ENCODE measurements around the gene KRT33B.

The KRT33B gene

DNA sequence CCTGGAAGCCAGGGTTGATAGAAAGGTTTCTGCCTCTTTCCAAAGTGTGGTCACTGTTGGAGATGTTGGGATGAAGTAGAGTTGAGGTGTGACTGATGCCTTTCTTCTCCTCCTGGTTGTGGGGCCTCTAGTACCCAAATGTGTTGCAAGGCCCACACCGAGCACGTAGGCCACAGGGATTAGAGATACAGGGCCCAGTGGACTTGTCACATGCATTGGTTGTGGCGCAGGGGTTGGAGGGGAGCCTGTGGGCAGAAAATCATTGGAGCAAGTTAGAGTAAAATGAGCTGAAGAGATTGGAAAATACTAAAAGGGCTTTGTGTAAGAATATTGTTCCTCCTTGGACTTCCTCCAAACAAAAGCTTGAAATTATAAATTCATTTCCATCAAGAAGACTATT lies 23.6 kb downstream of the KRT33B start:
- DNase-seq, result no peak

DNA sequence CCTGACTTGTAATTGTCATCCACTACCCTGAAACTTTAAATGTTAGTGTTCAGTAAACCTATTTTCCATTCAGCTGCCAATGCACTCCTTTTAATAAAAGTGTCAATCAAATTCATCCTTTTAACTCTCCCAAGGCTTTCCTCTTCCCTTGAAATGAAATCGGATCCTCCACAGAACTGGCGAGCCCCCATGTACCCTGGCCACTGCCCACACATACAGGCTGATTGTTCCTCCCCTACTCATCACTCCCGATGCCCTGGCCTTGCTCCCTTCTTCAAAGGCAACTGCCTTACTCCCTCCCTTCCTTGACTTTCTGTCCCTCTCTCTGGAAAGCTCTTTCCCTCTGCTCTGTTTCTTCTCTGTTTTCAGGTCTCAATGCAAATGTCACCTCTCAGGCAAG lies 26.6 kb downstream of the KRT33B start:
- no peak for DNase-seq

DNA sequence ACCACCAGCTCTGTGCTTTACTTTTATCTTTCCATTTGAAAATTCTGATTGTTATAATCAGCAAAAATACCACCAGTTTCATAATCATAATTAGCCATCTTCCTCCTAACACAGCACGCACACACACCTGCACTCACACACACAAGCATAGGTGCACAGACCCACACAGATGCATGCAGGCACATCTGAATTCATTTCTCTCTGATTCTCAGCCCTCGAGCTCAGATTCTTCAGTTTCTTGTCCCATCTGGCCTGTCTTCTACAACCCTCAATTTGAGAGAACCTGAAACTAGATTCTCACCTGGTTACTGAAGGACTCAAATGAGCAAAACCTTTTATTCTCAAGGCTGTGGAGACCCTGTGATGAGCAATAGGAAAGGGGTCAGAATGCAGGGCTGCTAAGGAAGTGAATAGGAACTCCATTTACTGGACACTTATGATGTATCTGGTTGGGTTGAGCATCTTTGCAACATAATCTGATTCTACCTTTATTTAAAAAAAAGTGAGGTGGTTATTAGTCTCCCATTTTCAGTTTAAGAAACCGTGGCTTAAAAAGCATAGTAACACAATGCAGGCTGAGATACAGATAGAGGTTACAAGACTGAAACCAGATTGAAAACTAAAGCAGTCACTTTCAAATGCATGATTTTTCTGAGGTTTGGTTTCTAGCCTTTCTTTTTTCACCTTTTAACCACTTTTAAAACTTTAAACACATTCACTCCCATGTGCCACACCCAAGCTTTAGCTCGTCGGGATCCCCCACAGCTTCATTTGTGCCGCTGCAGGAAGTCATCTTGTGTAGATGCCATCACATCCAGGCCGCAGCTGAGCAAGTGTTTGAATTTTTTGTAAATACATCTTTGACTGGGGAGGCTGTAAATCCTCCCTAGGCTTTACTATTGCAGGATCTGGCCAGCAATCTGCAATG lies 28.4 kb downstream of the KRT33B start:
- no peak for DNase-seq

DNA sequence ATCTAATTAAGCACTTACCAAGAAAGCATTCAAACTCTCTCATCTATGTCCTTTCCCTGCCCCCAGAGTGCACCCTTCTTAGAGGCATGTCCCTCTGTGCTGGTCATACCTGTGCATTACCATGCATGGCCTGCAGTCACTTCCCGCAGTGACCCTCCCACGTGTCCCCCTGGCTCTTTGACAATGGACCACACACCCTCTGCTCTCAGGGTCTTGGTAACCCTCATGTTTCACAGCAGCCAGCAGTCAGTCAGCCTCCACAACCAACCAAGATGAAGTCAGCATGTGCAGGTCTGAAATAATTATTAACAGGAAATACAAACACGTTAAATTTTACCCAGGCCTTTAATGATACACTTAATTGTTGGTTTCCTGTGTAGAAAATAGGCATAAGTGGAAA lies 29.1 kb downstream of the KRT33B start:
- DNase-seq, result no peak

DNA sequence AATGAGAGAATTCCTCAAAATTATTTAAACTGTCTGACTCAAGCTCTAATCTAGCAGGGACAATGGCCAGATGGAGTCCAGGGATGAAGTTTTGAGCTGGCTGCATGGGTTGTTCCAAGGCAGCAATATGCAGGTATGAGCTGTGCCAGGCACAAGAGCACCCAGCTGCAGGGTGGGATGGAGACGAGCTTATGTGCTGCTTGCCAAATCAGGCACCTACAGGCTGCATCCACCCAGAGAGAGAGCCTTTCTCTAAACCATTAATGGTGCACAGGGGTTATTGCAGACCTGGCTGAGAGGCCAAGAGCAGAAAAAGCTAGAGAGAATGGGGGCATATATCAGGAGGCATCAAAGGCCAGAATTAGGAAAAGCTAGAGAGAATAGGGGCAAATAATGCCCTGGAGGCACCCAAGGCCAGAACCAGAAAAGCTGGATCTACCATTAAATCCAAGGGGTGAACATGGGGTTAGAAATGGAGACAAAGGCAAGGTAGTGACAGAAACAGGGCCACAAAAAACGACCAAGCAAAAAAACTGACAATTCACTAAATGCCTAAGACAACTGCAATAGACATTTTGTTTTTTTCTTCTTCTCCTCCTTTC lies 29.9 kb downstream of the KRT33B start:
- no peak for DNase-seq

DNA sequence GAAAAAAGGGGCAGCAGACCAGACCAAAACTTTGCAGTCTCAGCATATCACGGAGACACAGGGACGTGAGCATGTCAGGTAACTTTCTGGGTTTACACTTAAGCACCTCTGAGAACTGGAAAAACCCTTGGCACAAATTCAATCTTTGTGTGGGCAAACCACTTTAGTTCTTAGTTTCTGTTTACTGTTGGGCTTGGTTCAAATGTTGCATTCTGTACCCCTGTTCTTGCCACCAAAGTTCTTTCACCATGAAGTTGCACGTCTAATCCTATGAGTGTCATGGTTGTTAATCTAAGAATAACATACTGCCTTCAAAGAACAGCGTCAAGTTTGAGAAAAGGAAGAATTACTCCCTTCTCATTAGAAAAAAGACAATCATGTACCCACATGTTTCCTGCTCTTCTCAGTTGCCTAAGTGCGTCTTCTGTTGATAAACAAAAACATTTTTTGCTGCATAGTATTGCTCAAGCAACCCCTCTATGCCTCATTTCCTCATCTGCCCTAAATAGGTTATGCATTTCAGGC lies 30.6 kb downstream of the KRT33B start:
- no peak for DNase-seq

DNA sequence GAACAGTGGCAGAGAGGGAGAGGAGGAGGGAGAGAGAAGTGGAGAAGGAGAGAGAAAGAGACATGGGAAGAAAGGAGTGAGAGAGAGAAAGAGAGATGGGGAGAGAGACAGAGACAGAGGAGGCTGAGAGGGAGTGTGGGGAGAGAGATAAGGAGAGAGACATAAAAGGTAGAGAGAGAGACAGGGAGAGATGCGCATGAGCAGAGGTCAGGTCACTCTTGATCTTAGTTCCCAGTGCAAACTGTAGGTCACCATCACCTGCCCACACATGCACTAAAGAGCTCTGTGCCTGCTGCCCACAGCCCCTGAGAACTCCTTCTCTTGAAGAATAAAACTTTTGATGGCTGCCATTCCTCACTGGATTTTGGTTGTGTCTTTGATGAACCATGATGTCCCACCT lies 33.9 kb downstream of the KRT33B start:
- DNase-seq, result no peak

DNA sequence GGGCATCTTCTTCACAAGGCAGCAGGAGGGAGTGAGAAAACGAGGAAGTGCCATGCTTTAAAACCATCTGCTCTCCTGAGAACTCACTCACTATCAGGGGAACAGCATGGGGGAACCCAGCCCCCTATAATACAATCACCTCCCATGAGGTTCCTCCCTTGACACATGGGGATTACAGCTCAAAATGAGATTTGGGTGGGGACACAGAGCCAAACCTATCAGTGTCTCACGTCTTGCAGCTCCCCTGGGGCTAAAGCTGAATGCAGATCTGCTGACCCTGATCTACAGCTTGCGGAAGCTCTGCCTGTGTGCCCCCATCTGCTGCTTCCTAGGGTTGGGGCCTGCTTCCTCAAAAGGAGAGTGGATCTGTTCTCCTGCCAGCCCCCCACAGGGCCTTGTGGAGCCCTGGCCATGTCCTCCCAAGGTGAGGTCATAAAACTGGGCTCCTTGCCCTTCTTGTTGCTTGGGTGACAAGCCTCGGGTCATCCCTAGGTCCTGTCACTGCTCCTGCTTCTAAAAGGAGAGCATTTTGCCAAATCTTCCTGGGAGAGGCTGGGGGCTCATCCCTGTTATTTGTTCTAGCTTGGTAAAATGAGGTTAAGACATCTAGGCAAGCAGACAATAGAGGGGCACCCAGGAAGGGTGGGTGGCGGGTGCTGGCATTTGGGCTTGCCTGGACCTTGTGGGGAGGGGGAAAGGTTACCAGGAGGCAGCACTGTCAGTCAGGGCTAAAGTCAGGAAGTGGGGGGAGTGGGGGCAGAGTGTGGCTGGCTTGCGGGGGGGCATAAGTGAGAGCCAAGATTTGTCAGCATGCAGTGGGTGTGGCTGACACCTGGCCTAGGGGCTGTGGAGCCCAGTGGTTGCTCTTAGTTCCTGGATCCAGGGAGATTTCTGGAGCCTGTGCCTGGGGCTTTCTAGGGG lies 35.0 kb downstream of the KRT33B start:
- no peak for DNase-seq

DNA sequence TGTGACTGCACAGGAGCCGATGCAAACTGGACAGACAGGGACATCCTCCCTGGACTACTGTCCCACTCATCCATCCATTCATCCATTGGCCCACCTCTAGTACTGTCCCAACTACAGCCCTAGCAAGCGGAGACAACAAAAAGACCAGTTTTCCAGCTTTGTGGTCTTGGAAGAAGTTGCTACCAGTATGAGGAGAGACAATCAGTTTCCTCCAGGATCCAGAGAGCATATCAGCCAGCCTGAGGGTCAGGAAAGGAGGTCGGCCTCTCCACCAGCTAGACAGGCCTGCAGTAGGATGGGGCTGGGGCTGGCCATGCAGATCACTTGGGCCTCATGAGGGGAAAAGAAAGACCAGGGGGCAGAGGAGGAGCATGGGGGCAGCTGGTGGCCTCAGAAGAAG lies 35.8 kb downstream of the KRT33B start:
- no peak for DNase-seq

DNA sequence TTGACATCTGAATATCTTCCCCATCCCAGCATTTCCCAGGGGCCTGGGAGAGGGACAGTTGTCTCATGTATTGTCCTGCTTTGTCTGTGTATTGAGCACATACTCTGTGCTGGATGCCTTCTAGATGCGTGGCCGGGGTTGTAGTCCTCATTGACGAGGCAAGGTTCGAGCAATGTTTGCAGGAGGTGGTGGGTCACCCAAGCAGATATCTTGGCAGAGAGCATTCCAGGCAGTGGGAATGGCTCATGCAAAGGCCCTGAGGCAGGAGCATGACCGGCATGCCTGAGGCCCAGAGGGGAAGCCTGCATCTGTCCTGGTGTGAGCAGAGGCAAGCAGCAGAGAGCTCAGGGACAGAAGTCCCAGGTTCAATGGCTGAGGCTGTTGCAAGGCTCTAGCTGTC lies 36.5 kb downstream of the KRT33B start:
- no peak for DNase-seq

DNA sequence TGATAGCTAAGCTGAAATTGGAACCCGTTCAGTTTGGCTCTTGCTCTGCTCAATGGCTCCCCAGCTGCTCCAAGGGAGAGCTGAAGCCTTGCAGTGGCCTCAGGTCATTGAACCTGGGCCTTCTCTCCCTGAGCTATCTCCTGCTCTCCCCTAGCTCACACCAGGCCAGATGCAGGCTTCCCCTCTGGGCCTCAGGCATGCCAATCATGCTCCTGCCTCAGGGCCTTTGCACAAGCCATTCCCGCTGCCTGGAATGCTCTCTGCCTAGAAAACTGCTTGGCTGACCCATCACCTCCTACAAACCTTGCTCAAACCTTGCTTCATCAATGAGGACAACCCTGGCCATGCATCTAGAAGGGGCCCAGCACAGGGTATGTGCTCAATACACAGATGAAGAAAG lies 37.4 kb downstream of the KRT33B start:
- no peak for DNase-seq

DNA sequence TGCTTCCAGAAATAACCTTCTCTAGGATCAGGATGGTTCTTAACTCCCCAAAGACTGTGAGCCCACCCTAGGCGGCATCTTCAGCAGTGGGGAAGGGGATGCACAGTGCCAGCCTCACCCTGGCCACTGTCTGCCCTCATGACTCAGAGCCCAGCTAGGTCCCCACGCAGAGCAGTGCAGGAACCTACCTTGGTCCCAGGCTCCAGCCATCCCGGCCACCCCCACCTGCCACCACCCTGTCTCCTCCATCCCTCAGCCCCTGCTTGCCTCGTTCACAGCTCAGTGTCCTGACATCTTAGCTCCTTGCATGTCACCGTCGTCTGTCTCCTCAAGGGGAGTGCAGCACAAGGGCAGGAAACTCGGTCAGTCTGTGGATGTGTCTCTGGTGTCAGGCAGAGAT lies 38.0 kb downstream of the KRT33B start:
- no peak for DNase-seq

DNA sequence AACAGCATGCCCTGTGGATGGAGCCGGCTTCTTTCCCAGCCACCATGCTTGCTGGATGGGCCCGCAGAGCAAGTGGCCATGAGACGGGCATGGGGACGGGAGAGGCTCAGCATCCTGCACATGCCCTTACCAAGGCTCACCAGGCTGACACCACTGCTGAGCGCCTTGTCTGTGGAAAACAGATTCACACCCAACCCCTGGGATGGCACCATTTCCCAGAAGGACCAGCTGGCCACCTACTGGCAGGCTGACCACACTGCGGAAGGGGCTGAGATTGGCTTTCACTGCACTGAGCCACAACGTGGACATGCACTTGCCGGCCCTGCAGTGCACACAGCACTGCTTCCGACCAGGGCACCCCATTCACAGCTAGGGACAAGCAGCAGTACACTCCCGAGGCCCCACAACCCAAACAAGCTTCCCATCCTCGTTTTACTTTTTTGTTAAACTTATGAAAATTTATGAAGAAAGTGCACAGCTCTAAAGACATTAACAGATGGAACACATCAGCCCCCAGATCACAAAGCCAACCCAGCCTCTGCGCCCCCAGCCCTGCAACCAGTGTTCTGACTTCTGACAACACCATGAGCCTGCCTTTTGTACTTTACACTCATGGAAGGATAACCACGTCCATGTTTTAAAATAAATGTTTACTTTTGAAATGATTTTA lies 40.2 kb downstream of the KRT33B start:
- no peak for DNase-seq

DNA sequence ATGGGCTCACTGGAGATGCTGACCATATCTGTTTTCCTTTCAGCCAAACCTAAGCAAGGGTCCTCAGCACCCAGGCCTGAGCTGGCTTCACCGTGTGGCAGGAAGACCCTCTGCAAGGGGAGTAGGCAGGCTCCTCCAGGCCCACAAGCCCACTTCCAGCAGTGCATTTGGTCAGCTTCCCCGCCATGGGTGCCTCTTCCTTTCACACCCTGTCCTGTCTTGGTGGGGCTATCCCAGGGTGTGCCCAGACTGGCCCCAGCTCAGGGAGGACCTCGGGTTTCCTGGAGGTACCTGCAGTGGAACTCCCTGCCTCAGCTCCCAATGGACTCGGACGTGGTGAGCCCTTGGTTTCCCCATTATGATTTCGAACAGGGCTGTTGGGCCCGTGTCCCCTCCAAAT lies 41.4 kb downstream of the KRT33B start:
- DNase-seq, result no peak

DNA sequence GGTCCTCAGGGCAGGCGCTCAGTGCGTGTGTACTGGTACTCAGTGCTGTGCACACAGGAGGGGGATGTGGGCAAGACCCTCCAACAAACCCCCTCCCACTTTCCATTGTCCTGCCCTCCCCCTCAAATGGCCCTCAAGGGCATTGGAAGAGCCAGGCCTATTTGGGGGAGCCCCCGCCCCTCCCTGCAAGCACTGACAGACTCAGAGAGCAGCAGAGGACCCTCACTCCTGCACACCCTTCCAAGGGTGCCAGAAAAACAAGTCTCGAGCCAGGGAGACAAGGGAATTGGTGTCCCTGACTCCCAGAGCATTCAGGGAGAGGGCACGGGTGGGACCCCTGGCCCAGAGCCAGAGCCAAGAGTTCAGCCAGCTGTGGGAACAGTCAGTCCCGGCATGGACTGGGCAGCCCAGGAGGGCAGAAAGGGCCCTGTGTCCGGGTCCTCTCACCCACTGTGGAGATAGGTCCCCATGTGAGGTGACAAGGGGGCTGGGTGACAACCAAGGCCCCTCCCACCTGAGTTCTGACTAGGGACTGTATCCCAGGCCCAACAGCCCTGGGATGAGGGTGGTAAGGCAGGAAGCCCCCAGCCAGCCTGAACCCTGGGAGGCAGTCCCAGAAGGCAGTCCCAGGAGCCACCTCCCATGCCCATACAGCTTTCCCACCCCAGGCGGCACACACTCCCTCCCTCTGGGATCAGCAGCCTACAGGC lies 42.0 kb downstream of the KRT33B start:
- no peak for DNase-seq

DNA sequence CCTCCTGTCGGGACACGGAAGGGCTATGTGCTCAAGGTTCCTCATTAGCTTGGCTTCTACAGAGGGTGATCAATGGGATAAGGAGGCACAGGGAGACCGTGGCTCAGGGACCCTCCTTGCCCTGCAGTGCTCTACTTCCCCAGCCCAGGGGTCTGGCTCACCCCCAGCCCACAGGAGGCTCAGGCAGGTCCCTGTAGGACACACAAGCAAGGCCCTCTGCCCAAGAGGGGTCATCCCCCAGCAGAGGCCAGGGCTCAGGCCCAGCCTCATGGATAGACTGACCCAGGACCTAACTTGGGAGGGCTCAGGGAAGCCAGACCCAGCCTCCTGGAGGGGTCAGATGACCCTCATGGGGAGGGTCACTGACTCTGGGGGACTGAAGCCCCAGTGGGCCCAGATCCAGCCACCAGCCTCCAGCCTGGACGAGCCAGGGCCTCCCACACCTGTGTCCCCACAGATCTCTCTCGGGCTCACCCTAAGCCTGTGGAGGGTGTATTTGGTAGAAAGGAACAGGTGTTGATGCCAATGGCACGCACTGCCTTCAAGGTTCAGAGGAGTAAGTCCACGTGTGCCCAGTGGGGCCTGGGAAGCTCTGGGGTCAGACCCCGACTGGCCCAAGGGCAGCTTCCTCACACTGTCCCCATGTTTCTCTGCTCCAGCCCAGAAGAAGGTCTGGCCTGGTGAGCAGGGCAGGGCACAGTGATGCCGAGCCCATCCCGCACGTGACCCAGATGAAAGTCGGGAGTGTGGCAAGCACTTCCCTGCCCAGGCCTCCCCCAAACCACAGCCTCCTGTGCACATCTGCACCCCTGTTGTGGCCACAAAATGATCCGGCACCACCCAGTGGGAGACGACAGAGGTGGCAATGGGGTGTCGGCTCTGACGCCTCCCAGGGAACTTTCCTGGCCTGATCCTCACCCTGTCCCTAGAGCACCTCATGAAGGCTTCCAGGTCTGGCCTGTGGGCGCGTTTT lies 43.2 kb downstream of the KRT33B start:
- DNase-seq, result no peak

DNA sequence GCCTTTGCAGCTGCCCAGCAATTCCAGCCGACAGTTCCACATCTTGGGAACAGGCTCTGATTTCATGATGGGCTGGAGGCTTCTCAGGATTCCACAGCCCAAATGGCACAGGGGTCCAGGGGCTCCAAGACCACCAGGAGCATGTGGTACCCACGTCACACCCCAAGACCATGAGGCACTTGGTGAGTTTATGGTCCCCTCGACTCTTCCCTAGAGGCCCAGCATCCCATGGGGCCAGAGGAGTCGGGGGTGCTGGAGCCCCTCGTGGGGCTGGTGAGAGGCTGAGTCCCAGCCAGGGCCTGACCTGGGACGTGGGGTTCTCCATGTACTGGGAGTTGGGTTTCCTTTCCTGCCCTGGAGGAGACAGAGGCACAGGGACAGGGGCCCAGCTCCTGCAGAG lies 44.0 kb downstream of the KRT33B start:
- no peak for DNase-seq

DNA sequence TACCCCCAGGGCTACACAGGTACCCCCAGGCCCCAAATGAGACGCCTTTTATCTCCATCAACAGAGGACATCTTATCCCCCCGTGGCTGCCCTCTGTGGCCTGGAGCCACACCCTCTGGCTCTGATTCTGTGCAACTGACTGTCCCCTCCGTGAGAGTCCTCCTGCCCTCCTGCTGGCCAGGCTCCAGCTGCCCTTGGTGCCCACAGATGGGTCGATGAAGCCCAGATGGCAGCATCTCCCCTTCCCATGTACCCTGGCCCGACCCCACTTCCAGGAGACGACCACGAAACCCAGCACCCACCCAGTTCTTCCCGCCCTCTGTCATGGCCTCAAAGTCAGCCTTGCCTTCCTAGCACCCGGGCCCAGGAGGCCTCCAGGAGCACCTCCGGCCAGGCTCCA lies 44.5 kb downstream of the KRT33B start:
- no peak for DNase-seq

DNA sequence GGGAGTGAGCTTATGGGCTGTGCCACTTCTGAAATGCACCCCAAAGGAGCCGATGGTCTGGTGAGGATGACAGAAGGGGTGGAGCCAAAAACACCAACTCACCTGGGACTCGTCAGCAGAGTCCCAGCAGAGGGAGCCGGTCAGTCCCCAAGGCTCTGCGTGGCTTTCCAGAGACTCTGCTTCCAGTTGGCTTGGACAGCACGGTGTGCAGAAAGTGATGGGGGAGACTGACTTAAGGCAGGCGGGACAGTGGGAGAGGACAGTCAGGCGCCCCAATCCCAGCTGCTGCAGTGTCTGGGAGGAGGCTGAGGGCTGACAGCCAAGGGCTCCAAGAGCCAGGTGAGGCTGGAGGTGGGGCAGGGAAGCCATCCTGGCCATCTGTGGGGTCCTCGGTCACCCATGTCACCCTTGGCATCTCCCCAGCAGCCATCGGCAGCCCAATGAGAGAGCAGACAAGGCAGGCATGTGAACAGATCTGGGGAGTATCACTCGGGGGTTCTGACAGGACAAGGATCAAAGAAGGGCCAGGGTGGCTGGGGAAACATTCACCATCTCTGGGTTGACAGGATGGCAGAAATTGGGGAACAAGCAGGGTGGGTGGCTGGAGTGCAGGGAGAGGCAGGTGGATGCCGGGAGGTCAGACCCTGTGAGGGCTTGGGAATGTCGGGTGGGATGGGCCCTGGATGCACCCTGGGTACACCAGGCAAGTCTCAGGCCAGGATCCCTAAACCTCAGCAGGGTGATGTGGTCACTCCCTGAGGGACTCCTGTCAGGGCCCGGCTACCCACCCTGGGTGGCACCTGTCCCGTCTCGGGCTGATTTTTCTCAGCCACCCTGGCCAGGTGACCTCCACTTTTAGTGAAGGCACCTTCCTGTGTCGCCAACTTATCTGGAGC lies 45.2 kb downstream of the KRT33B start:
- DNase-seq, result no peak

Data from GDM1 (cell line).